ENCODE results near the gene DNAJC4.

The DNAJC4 gene

DNA sequence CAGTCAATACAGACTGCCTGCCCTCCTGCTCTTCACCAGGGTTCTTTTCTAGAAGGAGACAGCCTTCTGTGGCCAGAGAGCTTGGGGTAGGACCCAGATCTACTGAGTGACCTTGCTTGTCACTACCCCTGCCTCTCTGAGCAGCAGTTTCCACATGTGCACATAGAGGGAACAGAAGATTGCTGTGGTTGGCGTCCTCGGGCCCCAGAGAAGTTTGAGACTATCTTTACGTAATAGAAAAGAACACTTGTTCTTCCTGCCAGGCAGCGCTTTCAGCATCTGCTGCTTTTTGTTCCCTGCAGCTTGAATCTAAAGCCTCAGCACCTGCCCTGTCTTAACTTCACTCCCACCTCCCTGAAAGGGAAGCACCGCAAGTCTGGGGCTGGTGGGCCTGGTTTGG lies 8.7 kb downstream of the DNAJC4 start:
- in situ Hi-C loops (cut with MboI; ENCODE audit: low pct_unique_long_range_greater_than_20kb, low sequenced_read_pairs, unreplicated experiment), result no loop called here

GRCh38 chr11:64239662-64240434 lies 9.5 kb downstream of the DNAJC4 start:
- TF ChIP-seq, protein P1, sequence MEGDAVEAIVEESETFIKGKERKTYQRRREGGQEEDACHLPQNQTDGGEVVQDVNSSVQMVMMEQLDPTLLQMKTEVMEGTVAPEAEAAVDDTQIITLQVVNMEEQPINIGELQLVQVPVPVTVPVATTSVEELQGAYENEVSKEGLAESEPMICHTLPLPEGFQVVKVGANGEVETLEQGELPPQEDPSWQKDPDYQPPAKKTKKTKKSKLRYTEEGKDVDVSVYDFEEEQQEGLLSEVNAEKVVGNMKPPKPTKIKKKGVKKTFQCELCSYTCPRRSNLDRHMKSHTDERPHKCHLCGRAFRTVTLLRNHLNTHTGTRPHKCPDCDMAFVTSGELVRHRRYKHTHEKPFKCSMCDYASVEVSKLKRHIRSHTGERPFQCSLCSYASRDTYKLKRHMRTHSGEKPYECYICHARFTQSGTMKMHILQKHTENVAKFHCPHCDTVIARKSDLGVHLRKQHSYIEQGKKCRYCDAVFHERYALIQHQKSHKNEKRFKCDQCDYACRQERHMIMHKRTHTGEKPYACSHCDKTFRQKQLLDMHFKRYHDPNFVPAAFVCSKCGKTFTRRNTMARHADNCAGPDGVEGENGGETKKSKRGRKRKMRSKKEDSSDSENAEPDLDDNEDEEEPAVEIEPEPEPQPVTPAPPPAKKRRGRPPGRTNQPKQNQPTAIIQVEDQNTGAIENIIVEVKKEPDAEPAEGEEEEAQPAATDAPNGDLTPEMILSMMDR (IDR thresholded peaks at IDR 0.05; ENCODE audit: extremely low read depth, insufficient read depth, missing control alignments), result no peak
- DNase-seq (ENCODE audit: low spot score), result peak; percentile 80
- in situ Hi-C loops (cut with MboI; ENCODE audit: low pct_unique_long_range_greater_than_20kb, low sequenced_read_pairs, unreplicated experiment), result no loop called here

More for the DNA sequence above, 8.7 kb downstream of the DNAJC4 start:
- TF ChIP-seq, protein P1 (IDR thresholded peaks at IDR 0.05; ENCODE audit: extremely low read depth, insufficient read depth, missing control alignments), result no peak
- DNase-seq (ENCODE audit: low spot score), result peak; percentile 36

DNA sequence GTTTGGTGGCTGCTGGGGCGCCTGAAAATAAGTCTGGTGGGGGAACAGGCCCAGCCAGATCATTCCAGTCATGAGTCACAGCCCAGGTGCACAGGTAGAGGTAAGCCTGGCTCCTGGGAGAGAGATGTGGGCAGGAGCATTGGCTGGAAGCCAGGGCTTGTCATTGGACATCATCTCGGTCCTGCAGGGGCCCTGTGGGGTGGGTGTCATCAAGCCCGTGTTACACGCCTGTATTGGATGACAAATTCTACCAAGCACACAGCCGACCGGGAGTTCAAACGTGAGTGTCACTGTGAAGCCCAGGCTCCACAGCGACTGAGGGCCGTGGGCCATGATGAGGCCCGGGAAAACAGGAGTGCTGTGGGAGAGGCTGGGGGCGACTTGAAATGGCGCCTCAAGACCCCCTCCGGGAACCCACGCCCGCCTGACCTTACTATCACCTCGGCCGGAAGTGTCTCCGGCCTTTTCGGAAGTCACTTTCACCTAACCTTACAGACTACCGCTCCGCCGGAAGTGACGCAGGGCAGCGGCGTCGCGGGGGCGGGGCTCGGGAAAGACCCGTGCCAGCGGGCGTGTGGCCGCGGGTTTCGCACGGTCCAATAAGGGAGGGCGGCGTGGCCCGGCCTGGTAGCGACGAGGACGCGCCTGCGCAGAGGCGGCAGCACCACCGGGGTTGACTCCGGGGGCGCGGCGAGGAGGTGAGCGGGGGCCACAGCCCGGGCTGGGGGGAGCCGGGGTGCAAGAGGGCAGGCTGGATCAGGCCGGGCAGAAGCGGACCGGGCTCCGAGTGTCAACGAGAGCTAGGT lies 10.3 kb downstream of the DNAJC4 start, which contains the start of gene FKBP2:
TSS of gene FKBP2 (plus strand) at position 661 of the 806 bp plus-strand sequence. CDS start 1,293 bp downstream, outside the sequence.
- in situ Hi-C loops (cut with MboI; ENCODE audit: low pct_unique_long_range_greater_than_20kb, low sequenced_read_pairs, unreplicated experiment), result no loop called here
- DNase-seq (ENCODE audit: low spot score), result peak; percentile 96
- TF ChIP-seq, protein P1 (IDR thresholded peaks at IDR 0.05; ENCODE audit: extremely low read depth, insufficient read depth, missing control alignments), result no peak

GRCh38 chr11:64241241-64241490 lies 10.8 kb downstream of the DNAJC4 start:
- TF ChIP-seq, protein P1 (IDR thresholded peaks at IDR 0.05; ENCODE audit: extremely low read depth, insufficient read depth, missing control alignments), result no peak
- peak; percentile 98 for DNase-seq (ENCODE audit: low spot score)
- in situ Hi-C loops (cut with MboI; ENCODE audit: low pct_unique_long_range_greater_than_20kb, low sequenced_read_pairs, unreplicated experiment), result no loop called here

- TF ChIP-seq, protein P1 (IDR thresholded peaks at IDR 0.05; ENCODE audit: extremely low read depth, insufficient read depth, missing control alignments), result no peak
- no peak for DNase-seq (ENCODE audit: low spot score)
- in situ Hi-C loops (cut with MboI; ENCODE audit: low pct_unique_long_range_greater_than_20kb, low sequenced_read_pairs, unreplicated experiment), result no loop called here
Observed at GRCh38 chr11:64241491-64242374, 11.4 kb downstream of the DNAJC4 start.

DNA sequence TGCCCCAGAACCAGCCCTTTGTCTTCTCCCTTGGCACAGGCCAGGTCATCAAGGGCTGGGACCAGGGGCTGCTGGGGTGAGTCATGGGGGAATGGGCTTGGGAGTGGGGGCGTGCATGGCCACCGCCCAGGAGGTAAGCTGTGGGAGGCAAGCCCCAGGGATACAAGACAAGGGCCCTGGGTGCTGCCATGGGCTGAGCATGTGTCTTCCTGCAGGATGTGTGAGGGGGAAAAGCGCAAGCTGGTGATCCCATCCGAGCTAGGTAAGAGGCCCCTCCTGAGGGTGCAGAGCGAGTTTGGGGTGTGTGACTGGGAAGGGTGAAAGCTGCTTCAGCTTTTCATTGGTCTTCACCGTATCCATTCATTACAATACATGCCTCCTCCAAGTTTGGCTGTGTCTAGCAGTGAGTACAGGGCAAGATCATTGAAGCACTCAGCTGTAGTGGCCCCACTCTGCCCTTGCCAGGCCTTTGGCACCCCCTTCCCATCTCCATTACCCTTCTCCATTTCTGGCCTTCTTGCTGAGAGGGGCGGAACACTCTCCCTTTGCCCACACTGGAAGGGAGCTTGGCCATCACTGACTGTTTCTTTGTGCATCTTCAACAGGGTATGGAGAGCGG lies 13.0 kb downstream of the DNAJC4 start:
- TF ChIP-seq, protein P1 (IDR thresholded peaks at IDR 0.05; ENCODE audit: extremely low read depth, insufficient read depth, missing control alignments), result no peak
- DNase-seq (ENCODE audit: low spot score), result no peak
- in situ Hi-C loops (cut with MboI; ENCODE audit: low pct_unique_long_range_greater_than_20kb, low sequenced_read_pairs, unreplicated experiment), result no loop called here
